ENCODE data around the gene NID1.

Gene NID1

GRCh38 chr1:235993652-235994051 is 71.2 kb downstream of the NID1 start:
- Histone ChIP-seq H3K79me2 (ENCODE audit: insufficient read depth, low read length) (no peaks in the 10 kb centered on the region), H3K9ac (ENCODE audit: low read depth, low read length) (no peak overlapping the region), H3K36me3 (ENCODE audit: insufficient read depth, low read length) (no peaks in the 10 kb centered on the region), H3K27ac (ENCODE audit: low read length) (no peak overlapping the region), H3K9me3 (ENCODE audit: insufficient read depth, low read length, severe bottlenecking) (no peaks in the 10 kb centered on the region), H3K4me3 (ENCODE audit: low read depth in 1 of 2, low read length in 2 of 2) (no peak overlapping the region), H2AFZ (ENCODE audit: low read depth, low read length) (no peak overlapping the region), H3K4me1 (ENCODE audit: insufficient read depth, low read length) (no peaks in the 10 kb centered on the region), H3K27me3 (ENCODE audit: insufficient read depth, low read length, poor library complexity) (no peaks in the 10 kb centered on the region), H3K4me2 (ENCODE audit: insufficient read depth, low read length) (no peak overlapping the region), H4K20me1 (ENCODE audit: insufficient read depth, low read length) (no peaks in the 10 kb centered on the region)
- TF ChIP-seq EZH2 (IDR thresholded peaks at IDR 0.05; ENCODE audit: borderline replicate concordance, low read depth, low read length, severe bottlenecking) (no peak), CTCF (IDR thresholded peaks at IDR 0.05; ENCODE audit: borderline replicate concordance, extremely low read depth, low read length, poor library complexity, severe bottlenecking) (no peak)
- no peak for ATAC-seq (ENCODE audit: insufficient read depth, low read depth)
- DNase-seq = no peak

GRCh38 chr1:235992868-235993267 is 72.0 kb downstream of the NID1 start:
- no peaks in the 10 kb centered on the region for H3K9me3 ChIP-seq (ENCODE audit: insufficient read depth, low read length, severe bottlenecking)
- no peaks in the 10 kb centered on the region for H3K4me1 ChIP-seq (ENCODE audit: insufficient read depth, low read length)
- DNase-seq (no peak), ATAC-seq (ENCODE audit: insufficient read depth, low read depth) (no peak)
- no peaks in the 10 kb centered on the region for H3K79me2 ChIP-seq (ENCODE audit: insufficient read depth, low read length)
- H3K4me3 ChIP-seq (ENCODE audit: low read depth in 1 of 2, low read length in 2 of 2) = no peak overlapping the region
- H3K27ac ChIP-seq (ENCODE audit: low read length) = no peak overlapping the region
- no peak overlapping the region for H3K9ac ChIP-seq (ENCODE audit: low read depth, low read length)
- no peaks in the 10 kb centered on the region for H4K20me1 ChIP-seq (ENCODE audit: insufficient read depth, low read length)
- no peaks in the 10 kb centered on the region for H3K36me3 ChIP-seq (ENCODE audit: insufficient read depth, low read length)
- no peak overlapping the region for H3K4me2 ChIP-seq (ENCODE audit: insufficient read depth, low read length)
- TF ChIP-seq EZH2 (IDR thresholded peaks at IDR 0.05; ENCODE audit: borderline replicate concordance, low read depth, low read length, severe bottlenecking) = no peak
- TF ChIP-seq CTCF (IDR thresholded peaks at IDR 0.05; ENCODE audit: borderline replicate concordance, extremely low read depth, low read length, poor library complexity, severe bottlenecking) = no peak
- H3K27me3 ChIP-seq (ENCODE audit: insufficient read depth, low read length, poor library complexity) = no peaks in the 10 kb centered on the region
- H2AFZ ChIP-seq (ENCODE audit: low read depth, low read length) = no peak overlapping the region

GRCh38 chr1:235992346-235992745 is 72.5 kb downstream of the NID1 start:
- Histone ChIP-seq H3K4me3 (ENCODE audit: low read depth in 1 of 2, low read length in 2 of 2) (no peak overlapping the region), H3K27me3 (ENCODE audit: insufficient read depth, low read length, poor library complexity) (no peaks in the 10 kb centered on the region), H3K27ac (ENCODE audit: low read length) (no peak overlapping the region), H3K4me1 (ENCODE audit: insufficient read depth, low read length) (no peaks in the 10 kb centered on the region), H3K9ac (ENCODE audit: low read depth, low read length) (no peak overlapping the region), H3K9me3 (ENCODE audit: insufficient read depth, low read length, severe bottlenecking) (no peaks in the 10 kb centered on the region), H4K20me1 (ENCODE audit: insufficient read depth, low read length) (no peaks in the 10 kb centered on the region), H3K79me2 (ENCODE audit: insufficient read depth, low read length) (no peaks in the 10 kb centered on the region), H3K36me3 (ENCODE audit: insufficient read depth, low read length) (no peaks in the 10 kb centered on the region), H2AFZ (ENCODE audit: low read depth, low read length) (no peak overlapping the region), H3K4me2 (ENCODE audit: insufficient read depth, low read length) (no peak overlapping the region)
- TF ChIP-seq EZH2 (IDR thresholded peaks at IDR 0.05; ENCODE audit: borderline replicate concordance, low read depth, low read length, severe bottlenecking) = no peak
- TF ChIP-seq CTCF (IDR thresholded peaks at IDR 0.05; ENCODE audit: borderline replicate concordance, extremely low read depth, low read length, poor library complexity, severe bottlenecking) = no peak
- ATAC-seq (ENCODE audit: insufficient read depth, low read depth) (no peak), DNase-seq (no peak)

GRCh38 chr1:235990330-235990795 is 74.5 kb downstream of the NID1 start:
- no peaks in the 10 kb centered on the region for H3K36me3 ChIP-seq (ENCODE audit: insufficient read depth, low read length)
- no peak overlapping the region for H3K9ac ChIP-seq (ENCODE audit: low read depth, low read length)
- TF ChIP-seq EZH2 (IDR thresholded peaks at IDR 0.05; ENCODE audit: borderline replicate concordance, low read depth, low read length, severe bottlenecking) = no peak
- TF ChIP-seq CTCF (IDR thresholded peaks at IDR 0.05; ENCODE audit: borderline replicate concordance, extremely low read depth, low read length, poor library complexity, severe bottlenecking) = no peak
- H3K9me3 ChIP-seq (ENCODE audit: insufficient read depth, low read length, severe bottlenecking) = no peaks in the 10 kb centered on the region
- H4K20me1 ChIP-seq (ENCODE audit: insufficient read depth, low read length) = no peaks in the 10 kb centered on the region
- no peak overlapping the region for H3K4me2 ChIP-seq (ENCODE audit: insufficient read depth, low read length)
- no peaks in the 10 kb centered on the region for H3K79me2 ChIP-seq (ENCODE audit: insufficient read depth, low read length)
- H3K4me1 ChIP-seq (ENCODE audit: insufficient read depth, low read length) = no peaks in the 10 kb centered on the region
- no peak for DNase-seq
- no peaks in the 10 kb centered on the region for H3K27me3 ChIP-seq (ENCODE audit: insufficient read depth, low read length, poor library complexity)
- no peak overlapping the region for H3K4me3 ChIP-seq (ENCODE audit: low read depth in 1 of 2, low read length in 2 of 2)
- H2AFZ ChIP-seq (ENCODE audit: low read depth, low read length) = no peak overlapping the region
- ATAC-seq (ENCODE audit: insufficient read depth, low read depth) = no peak
- H3K27ac ChIP-seq (ENCODE audit: low read length) = no peak overlapping the region
